Nephron progenitor cell (in vitro differentiated cells): ENCODE data around the gene APOL2.
"Not testable (repeated sequence)": the region's sequence is repeated elsewhere in the genome, so short reads cannot be mapped to it uniquely, and the experiment has no call there.

Experiments used
- DNase-seq: peaks from one replicate; pipeline ENCODE4 v3.0.0; 2021
- H3K27ac Mint-ChIP-seq: 2 replicates; pipeline ENCODE4 v1.8.0; 2021; ENCODE audit warnings: mild to moderate bottlenecking, moderate library complexity, mixed read lengths
- H3K27me3 Mint-ChIP-seq: 2 replicates; pipeline ENCODE4 v1.8.0; 2021; ENCODE audit warnings: mild to moderate bottlenecking, low read depth, mixed read lengths; ENCODE audit not compliant: poor library complexity
- H3K36me3 Mint-ChIP-seq: 2 replicates; pipeline ENCODE4 v1.8.0; 2021; ENCODE audit warnings: low read depth, mixed read lengths
- H3K4me1 Mint-ChIP-seq: 2 replicates; pipeline ENCODE4 v1.8.0; 2021; ENCODE audit warnings: mixed read lengths
- H3K4me3 Mint-ChIP-seq: 2 replicates; pipeline ENCODE4 v1.8.0; 2021; ENCODE audit warnings: mild to moderate bottlenecking, moderate library complexity, mixed read lengths
- H3K9me3 Mint-ChIP-seq: 2 replicates; pipeline ENCODE4 v1.8.0; 2021; ENCODE audit warnings: mild to moderate bottlenecking, moderate library complexity, mixed read lengths
- TF ChIP-seq, protein P1 (sequence below): fragments of 200-600 bp; sonication (generic); IDR thresholded peaks from 2 replicates; pipeline ENCODE4 v1.5.0; 2021; ENCODE audit warnings: antibody characterized with exemption

Gene APOL2

DNA sequence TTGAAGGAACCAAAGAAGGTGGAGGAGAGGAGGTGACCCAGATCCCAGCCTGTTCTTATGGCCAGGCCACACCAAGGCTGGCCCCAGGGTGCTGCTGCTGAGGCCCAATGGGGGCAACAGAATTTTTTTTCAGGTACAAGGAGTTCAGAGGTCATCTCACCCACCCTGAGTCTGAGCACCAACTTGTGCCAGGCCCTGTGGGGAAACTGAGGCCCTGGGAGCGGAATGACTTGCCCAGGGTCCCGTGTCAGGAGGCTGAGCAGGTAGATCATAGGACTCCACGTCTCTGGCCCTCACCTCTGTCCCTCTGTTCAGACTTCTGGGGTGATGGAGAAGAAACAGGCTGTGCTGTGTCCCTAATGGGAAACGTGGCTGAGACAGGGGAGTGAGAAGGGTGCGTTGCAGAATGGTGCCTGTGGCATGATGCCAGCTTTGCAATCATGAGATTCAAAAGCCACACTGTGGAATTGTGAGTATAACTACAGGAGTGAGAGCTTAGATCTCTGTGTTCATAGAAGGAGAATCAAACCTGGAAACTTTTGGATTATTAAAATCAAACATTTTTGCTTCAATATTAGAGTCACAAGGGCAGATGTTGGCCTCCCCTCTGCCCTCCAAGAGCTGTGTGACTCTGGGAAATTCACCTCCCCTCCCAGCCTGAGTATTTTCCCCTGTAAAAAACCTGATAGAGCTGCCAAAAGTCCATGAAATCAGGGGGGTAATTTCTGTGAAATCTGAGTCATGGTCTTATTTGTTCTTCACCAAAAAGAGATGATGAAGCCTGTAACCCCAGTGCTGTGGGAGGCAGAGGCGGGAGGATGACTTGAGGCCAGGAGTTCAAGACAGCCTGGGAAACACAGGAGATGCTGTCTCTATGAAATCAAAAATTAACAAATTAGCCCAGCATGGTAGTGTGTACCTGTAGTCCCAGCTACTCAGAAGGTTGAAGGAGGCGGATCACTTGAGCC, 14.5 kb upstream of the APOL2 start:
- Mint-ChIP-seq H3K4me1 (peaks cover 19% of the 10 kb centered on the region), H3K36me3 (no peaks in the 10 kb centered on the region), H3K4me3 (no peak overlapping the region), H3K27ac (no peak overlapping the region), H3K27me3 (peaks cover 22% of the 10 kb centered on the region), H3K9me3 (peaks cover 19% of the 10 kb centered on the region)
- TF ChIP-seq, protein P1, sequence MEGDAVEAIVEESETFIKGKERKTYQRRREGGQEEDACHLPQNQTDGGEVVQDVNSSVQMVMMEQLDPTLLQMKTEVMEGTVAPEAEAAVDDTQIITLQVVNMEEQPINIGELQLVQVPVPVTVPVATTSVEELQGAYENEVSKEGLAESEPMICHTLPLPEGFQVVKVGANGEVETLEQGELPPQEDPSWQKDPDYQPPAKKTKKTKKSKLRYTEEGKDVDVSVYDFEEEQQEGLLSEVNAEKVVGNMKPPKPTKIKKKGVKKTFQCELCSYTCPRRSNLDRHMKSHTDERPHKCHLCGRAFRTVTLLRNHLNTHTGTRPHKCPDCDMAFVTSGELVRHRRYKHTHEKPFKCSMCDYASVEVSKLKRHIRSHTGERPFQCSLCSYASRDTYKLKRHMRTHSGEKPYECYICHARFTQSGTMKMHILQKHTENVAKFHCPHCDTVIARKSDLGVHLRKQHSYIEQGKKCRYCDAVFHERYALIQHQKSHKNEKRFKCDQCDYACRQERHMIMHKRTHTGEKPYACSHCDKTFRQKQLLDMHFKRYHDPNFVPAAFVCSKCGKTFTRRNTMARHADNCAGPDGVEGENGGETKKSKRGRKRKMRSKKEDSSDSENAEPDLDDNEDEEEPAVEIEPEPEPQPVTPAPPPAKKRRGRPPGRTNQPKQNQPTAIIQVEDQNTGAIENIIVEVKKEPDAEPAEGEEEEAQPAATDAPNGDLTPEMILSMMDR: no peak
- DNase-seq: no peak

DNA sequence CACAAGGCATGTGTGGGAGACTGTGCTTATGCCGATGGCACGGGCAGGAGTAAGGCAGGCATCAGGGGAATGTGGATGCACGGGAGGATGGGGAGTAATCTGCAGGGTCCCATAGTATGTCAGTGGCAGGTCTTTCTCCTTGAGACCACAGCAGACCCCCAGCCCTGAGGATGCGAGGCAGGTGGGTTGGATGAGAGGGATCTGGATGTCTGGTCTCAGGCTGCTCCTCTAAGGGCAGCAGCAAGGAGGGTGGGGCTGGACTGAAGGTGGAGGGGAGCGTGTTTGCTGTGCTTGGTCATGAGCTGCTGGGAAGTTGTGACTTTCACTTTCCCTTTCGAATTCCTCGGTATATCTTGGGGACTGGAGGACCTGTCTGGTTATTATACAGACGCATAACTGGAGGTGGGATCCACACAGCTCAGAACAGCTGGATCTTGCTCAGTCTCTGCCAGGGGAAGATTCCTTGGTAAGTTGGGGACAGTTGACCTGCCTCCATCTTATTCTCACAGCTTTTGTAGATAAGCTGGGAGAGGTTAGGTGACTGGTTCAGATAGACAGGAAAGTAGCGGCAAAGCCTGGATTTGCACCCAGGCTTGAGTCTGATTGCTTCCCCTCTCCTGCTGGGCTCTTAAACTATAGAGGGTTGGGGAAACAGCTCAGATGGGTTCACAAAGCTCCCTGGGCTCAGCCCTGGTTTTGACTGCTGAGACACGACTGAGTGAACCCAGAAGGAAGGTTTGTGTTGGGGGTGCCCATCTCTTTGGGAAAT, 13.6 kb upstream of the APOL2 start, which contains the start of gene APOL1:
TSS of gene APOL1 (plus strand) at position 380 of the 769 bp plus-strand sequence. CDS start 1,823 bp downstream, outside the sequence.
- Mint-ChIP-seq H3K4me3 (no peak within 1 kb of the TSS), H3K9me3 (peaks cover 28% of the 10 kb centered on the region), H3K36me3 (peaks cover 6% of the 10 kb centered on the region), H3K27me3 (peaks cover 22% of the 10 kb centered on the region), H3K4me1 (peaks cover 10% of the 10 kb centered on the region), H3K27ac (no peak within 1 kb of the TSS)
- no peak for DNase-seq
- TF ChIP-seq, protein P1: no peak

DNA sequence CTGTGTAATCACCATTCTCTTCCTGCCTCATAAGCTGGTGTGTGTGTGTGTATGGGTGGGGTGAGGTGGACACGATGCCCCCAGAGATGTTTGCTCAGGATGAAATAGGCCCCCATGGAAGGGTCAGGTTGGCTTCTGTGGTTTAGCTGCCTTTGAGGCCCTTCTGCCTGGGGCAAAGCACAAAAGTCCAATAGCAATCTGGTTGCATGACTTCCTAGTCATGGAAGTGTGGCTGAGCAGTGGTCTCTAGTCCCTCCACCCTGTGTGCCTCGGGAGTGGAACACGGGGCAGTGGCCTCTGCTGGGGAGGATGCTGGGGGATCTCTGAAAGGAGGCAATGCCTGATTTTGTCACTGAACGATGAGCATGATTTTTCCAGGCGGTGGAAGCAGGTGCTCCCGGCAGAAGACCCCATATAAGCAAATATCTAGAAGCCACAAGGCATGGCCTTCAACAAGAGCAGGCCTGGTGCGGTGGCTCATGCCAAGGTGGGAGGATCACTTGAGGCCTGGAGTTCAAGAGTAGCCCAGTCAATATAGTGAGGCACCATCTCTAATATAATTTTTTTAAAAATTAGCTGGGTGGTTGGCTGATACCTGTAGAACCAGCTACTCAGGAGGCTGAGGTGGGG, 12.8 kb upstream of the APOL2 start:
- Mint-ChIP-seq H3K27me3 (peaks cover 18% of the 10 kb centered on the region), H3K9me3 (peaks cover 33% of the 10 kb centered on the region)
- H3K36me3 Mint-ChIP-seq, H3K27ac Mint-ChIP-seq, H3K4me3 Mint-ChIP-seq, H3K4me1 Mint-ChIP-seq, DNase-seq: not testable (repeated sequence)

DNA sequence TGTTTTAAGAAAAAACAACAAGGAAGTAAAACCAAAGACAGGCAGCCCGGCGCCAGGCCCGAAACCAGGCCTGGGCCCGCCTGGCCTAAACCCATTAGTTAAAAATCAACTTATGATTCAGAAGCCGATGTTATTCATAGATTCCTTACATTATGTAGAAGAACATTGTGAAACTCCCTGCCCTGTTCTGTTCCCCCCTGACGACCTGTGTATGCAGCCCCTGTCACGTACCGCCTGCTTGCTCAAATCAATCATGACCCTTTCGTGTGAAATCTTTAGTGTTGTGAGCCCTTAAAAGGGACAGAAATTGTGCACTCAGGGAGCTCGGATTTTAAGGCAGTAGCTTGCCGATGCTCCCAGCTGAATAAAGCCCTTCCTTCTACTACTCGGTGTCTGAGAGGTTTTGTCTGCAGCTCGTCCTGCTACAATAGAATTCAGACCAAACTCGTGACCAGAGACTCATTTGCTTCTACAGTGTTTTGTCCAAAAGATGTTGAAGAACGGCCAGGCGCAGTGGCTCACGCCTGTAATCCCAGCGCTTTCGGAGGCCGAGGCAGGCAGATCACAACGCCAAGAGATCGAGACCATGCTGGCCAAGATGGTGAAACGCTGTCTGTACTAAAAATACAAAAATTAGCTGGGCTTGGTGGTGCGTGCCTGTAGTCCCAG, 11.1 kb upstream of the APOL2 start:
- not testable (repeated sequence) for H3K27ac Mint-ChIP-seq, H3K4me1 Mint-ChIP-seq

DNA sequence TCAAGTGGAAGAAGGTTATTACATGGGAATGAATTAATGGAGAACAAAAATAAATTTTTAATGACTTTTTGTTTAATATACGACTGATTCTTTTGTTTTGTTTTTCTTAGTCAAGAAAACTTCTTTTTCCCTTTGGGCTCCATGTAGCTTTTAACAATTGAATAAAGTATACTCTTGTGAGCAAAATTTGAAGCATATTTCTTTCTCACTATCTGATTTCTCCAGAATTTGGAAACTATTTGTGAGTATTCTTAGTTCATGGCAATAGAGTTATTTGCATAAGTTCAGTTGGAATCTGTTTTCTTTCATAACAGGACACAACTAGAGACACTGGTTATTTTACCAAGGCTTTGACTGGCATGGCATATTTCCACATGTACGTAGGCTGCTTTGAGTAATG, 9.8 kb upstream of the APOL2 start:
- Mint-ChIP-seq H3K27me3 (peaks cover 19% of the 10 kb centered on the region), H3K36me3 (peaks cover 6% of the 10 kb centered on the region), H3K4me3 (no peak overlapping the region), H3K4me1 (no peaks in the 10 kb centered on the region), H3K27ac (no peak overlapping the region), H3K9me3 (peaks cover 38% of the 10 kb centered on the region)
- DNase-seq: no peak
- TF ChIP-seq, protein P1: no peak

More for the DNA sequence above, 11.1 kb upstream of the APOL2 start:
- DNase-seq, H3K4me3 Mint-ChIP-seq, H3K36me3 Mint-ChIP-seq: not testable (repeated sequence)
- H3K27me3 Mint-ChIP-seq: peaks cover 19% of the 10 kb centered on the region
- H3K9me3 Mint-ChIP-seq: peaks cover 38% of the 10 kb centered on the region

DNA sequence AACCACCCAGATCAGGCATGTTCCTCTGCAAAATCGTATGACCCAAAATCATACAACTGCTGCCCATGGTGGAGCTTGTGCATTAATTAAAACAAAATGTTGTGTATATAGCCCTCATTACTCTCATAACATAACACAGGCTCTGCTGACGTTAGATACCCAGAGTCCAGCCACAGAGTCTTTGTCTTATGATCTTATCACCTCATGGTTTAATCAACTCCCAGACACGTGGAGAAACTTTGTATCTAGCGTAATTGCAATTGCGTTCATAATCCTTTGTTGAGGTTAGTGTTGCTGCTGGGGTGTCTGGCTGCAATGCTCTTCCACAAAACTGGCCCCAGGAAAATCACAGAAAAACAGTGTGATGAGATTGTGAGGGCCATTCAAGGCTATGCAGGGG, 8.6 kb upstream of the APOL2 start:
- H3K4me3 Mint-ChIP-seq: no peak overlapping the region
- no peak for DNase-seq
- TF ChIP-seq, protein P1: no peak
- peaks cover 45% of the 10 kb centered on the region for H3K9me3 Mint-ChIP-seq
- no peaks in the 10 kb centered on the region for H3K4me1 Mint-ChIP-seq
- no peak overlapping the region for H3K27ac Mint-ChIP-seq
- H3K27me3 Mint-ChIP-seq: peaks cover 12% of the 10 kb centered on the region
- H3K36me3 Mint-ChIP-seq: peaks cover 6% of the 10 kb centered on the region
